Esophagus squamous epithelium (tissue), 4 donors: ENCODE measurements around the gene ITGB2.

Experiments used
- POLR2A ChIP-seq, 4 donors: fragments of 450-650 bp; IDR thresholded peaks; one replicate each; pipeline ENCODE4 v1.6.1; 2017; ENCODE audit warnings: antibody characterized with exemption in 4 of 4, mild to moderate bottlenecking in 4 of 4, moderate library complexity in 3 of 4
- TF ChIP-seq, protein P1 (sequence below), 6 experiments: fragments of 450-650 bp in 4 of 6; fragments of 200-600 bp in 2 of 6; sonication (generic) in 2 of 6; IDR thresholded peaks; one replicate each; pipeline ENCODE4 v1.5.1; 2016 to 2019; ENCODE audit warnings: antibody characterized with exemption in 6 of 6, mild to moderate bottlenecking in 4 of 6, moderate library complexity in 4 of 6

GRCh38 chr21:44926331-44927101, 5.8 kb upstream of the ITGB2 start:
- TF ChIP-seq, protein P1, sequence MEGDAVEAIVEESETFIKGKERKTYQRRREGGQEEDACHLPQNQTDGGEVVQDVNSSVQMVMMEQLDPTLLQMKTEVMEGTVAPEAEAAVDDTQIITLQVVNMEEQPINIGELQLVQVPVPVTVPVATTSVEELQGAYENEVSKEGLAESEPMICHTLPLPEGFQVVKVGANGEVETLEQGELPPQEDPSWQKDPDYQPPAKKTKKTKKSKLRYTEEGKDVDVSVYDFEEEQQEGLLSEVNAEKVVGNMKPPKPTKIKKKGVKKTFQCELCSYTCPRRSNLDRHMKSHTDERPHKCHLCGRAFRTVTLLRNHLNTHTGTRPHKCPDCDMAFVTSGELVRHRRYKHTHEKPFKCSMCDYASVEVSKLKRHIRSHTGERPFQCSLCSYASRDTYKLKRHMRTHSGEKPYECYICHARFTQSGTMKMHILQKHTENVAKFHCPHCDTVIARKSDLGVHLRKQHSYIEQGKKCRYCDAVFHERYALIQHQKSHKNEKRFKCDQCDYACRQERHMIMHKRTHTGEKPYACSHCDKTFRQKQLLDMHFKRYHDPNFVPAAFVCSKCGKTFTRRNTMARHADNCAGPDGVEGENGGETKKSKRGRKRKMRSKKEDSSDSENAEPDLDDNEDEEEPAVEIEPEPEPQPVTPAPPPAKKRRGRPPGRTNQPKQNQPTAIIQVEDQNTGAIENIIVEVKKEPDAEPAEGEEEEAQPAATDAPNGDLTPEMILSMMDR (IDR thresholded peaks at IDR 0.05) = no peak
- no peak for TF ChIP-seq POLR2A (IDR thresholded peaks at IDR 0.05)
